Left ventricle myocardium inferior (tissue), 1 donor: ENCODE results near the gene CNKSR3. TPM values are rescaled to one million over a fixed set of nuclear protein-coding genes. Genes with fewer than 3 reads are reported as not detected.

Source experiments
- DNase-seq: peaks from one replicate; pipeline ENCODE4 v3.0.0-alpha.2; 2020
- H3K27ac ChIP-seq: fragments of 200-600 bp; replicated peaks from 2 replicates; pipeline ENCODE4 v1.8.0; 2021
- H3K27me3 ChIP-seq: fragments of 200-600 bp; 2 replicates; pipeline ENCODE4 v1.8.0; 2021; ENCODE audit warnings: low read depth
- H3K36me3 ChIP-seq: fragments of 200-600 bp; 2 replicates; pipeline ENCODE4 v1.8.0; 2021
- H3K4me1 ChIP-seq: fragments of 200-600 bp; 2 replicates; pipeline ENCODE4 v1.8.0; 2021
- H3K4me3 ChIP-seq: fragments of 200-600 bp; 2 replicates; pipeline ENCODE4 v1.8.0; 2021; ENCODE audit warnings: mild to moderate bottlenecking, moderate library complexity
- H3K9me3 ChIP-seq: fragments of 200-600 bp; replicated peaks from 2 replicates; pipeline ENCODE4 v1.8.0; 2021
- CTCF ChIP-seq: fragments of 200-600 bp; IDR thresholded peaks from 2 replicates; pipeline ENCODE4 v1.8.0; 2021; ENCODE audit warnings: antibody characterized with exemption, mild to moderate bottlenecking, borderline replicate concordance
- intact Hi-C: fragments of 100-400 bp; cut with micrococcal nuclease; formaldehyde crosslinking; loops from one replicate; pipeline ENCODE4 v1.11.0; 2022
- total RNA-seq: library from RNA; stranded (reverse); fragmentation: NEBNext Ultra II Directional; extraction: Animal tissue kit (Norgen Biotek cat#: 25700); gene quantifications from one replicate; pipeline ENCODE4 v1.2.1, GENCODE V29; 2021
- donor health status: DM: no; HTN: yes; CAD: no; lungs with severe emphysema.

Gene CNKSR3
- total RNA-seq, 1 donor from 2014 or later: 20.3 TPM

- Histone ChIP-seq H3K27me3 (no peaks in the 10 kb centered on the region), H3K27ac (no peak overlapping the region), H3K9me3 (no peaks in the 10 kb centered on the region), H3K36me3 (no peaks in the 10 kb centered on the region), H3K4me3 (no peak overlapping the region), H3K4me1 (peaks cover 74% of the 10 kb centered on the region)
- TF ChIP-seq CTCF: no peak
- no peak for DNase-seq
- intact Hi-C loops: no loop called here
Measured at GRCh38 chr6:154494592-154495311, 15.7 kb downstream of the CNKSR3 start.

- H3K27ac ChIP-seq: no peak overlapping the region
- TF ChIP-seq CTCF: no peak
Measured at GRCh38 chr6:154491567-154492470, 18.7 kb downstream of the CNKSR3 start.

GRCh38 chr6:154489822-154490221 is 20.7 kb downstream of the CNKSR3 start:
- intact Hi-C loops: no loop called here
- H3K4me3 ChIP-seq: no peak overlapping the region
- H3K36me3 ChIP-seq: no peaks in the 10 kb centered on the region
- TF ChIP-seq CTCF: no peak
- no peaks in the 10 kb centered on the region for H3K27me3 ChIP-seq
- DNase-seq: no peak
- no peak overlapping the region for H3K27ac ChIP-seq
- H3K4me1 ChIP-seq: peaks cover 75% of the 10 kb centered on the region
- H3K9me3 ChIP-seq: no peaks in the 10 kb centered on the region

More at GRCh38 chr6:154491567-154492470, 18.7 kb downstream of the CNKSR3 start:
- intact Hi-C loops: no loop called here
- Histone ChIP-seq H3K27me3 (no peaks in the 10 kb centered on the region), H3K4me3 (no peak overlapping the region), H3K9me3 (no peaks in the 10 kb centered on the region), H3K36me3 (no peaks in the 10 kb centered on the region), H3K4me1 (peaks cover 83% of the 10 kb centered on the region)
- DNase-seq: no peak

- TF ChIP-seq CTCF: no peak
- Histone ChIP-seq H3K36me3 (no peaks in the 10 kb centered on the region), H3K4me3 (no peak overlapping the region), H3K4me1 (peaks cover 66% of the 10 kb centered on the region), H3K27me3 (no peaks in the 10 kb centered on the region), H3K27ac (no peak overlapping the region), H3K9me3 (no peaks in the 10 kb centered on the region)
- no peak for DNase-seq
- intact Hi-C loops: no loop called here
Measured at GRCh38 chr6:154488802-154489437, 21.6 kb downstream of the CNKSR3 start.

- Histone ChIP-seq H3K27me3 (no peaks in the 10 kb centered on the region), H3K9me3 (no peaks in the 10 kb centered on the region), H3K4me3 (no peak overlapping the region), H3K27ac (no peak overlapping the region), H3K36me3 (no peaks in the 10 kb centered on the region), H3K4me1 (peaks cover 66% of the 10 kb centered on the region)
- intact Hi-C loops: no loop called here
- no peak for TF ChIP-seq CTCF
- DNase-seq: no peak
Measured at GRCh38 chr6:154488248-154488593, 22.3 kb downstream of the CNKSR3 start.
